Measurements from ENCODE around the gene ACADM. TPM values are rescaled to one million over a fixed set of nuclear protein-coding genes. Genes with fewer than 3 reads are reported as not detected.
"Not testable (repeated sequence)": the region's sequence is repeated elsewhere in the genome, so short reads cannot be mapped to it uniquely, and the experiment has no call there.

Gene ACADM
- total RNA-seq, 4 donors from 2014 or later, result 50.9 to 71.1 (median 59.7) TPM

- Histone ChIP-seq H3K27me3 (no peaks in the 10 kb centered on the region), H3K27ac (replicated peaks in 1 of 4) (no peak overlapping the region), H3K4me1 (no peaks in the 10 kb centered on the region), H3K4me3 (no peak overlapping the region), H3K9me3 (no peaks in the 10 kb centered on the region), H3K36me3 (peaks cover 36 to 86% (median 75%) of the 10 kb centered on the region in 4 donors)
- intact Hi-C loops (cut with DNase I), result no loop called here
- no peak for DNase-seq (ENCODE audit: extremely low spot score)
- WGBS, result 81% methylated on average over 1 of the region's 1 CpG
- TF ChIP-seq POLR2AphosphoS5 (IDR thresholded peaks at IDR 0.05) (no peak), POLR2A (IDR thresholded peaks at IDR 0.05; ENCODE audit: low read depth) (no peak), CTCF (IDR thresholded peaks at IDR 0.05) (no peak), EP300 (IDR thresholded peaks at IDR 0.05) (no peak)
Measured at GRCh38 chr1:75736016-75736415, 11.5 kb downstream of the ACADM start.

DNA sequence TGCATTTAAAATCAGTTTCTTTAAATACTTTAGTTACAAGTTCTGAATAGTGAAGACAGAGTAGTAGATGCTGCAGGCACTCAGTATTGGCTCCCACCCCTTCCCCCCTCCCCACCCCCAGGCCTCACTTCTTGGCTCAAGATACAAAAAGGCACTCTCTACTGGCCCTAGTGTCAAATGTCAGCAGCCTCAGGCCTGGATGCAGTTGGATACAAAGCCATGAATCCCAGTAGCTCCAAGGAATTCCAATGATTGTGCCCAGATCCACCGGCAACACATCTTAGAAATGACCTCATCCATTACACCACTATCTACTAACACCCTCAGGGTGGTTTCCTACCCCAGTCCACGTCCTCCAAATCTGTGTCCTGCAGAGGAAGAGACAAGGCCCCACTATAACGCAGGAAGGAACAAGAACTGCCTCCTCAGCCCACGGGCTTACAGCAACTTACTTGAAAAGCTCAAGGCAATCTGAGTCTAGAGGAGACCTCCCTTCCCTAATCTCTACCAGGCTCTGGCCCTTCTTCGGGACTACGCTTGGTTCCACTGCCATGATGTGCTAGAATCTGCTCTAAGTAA lies 17.6 kb downstream of the ACADM start:
- peaks cover 53 to 92% (median 79%) of the 10 kb centered on the region in 4 donors for H3K36me3 ChIP-seq
- no peaks in the 10 kb centered on the region for H3K9me3 ChIP-seq
- no peak overlapping the region for H3K27ac ChIP-seq (replicated peaks in 1 of 4)
- TF ChIP-seq EP300 (IDR thresholded peaks at IDR 0.05) (no peak), POLR2A (IDR thresholded peaks at IDR 0.05; ENCODE audit: low read depth) (no peak)
- no peak overlapping the region for H3K4me3 ChIP-seq
- no peaks in the 10 kb centered on the region for H3K27me3 ChIP-seq
- intact Hi-C loops (cut with DNase I), result no loop called here
- H3K4me1 ChIP-seq, result no peaks in the 10 kb centered on the region
- WGBS, result 91% methylated on average over 6 of the region's 6 CpGs
- DNase-seq (ENCODE audit: extremely low spot score), result no peak

DNA sequence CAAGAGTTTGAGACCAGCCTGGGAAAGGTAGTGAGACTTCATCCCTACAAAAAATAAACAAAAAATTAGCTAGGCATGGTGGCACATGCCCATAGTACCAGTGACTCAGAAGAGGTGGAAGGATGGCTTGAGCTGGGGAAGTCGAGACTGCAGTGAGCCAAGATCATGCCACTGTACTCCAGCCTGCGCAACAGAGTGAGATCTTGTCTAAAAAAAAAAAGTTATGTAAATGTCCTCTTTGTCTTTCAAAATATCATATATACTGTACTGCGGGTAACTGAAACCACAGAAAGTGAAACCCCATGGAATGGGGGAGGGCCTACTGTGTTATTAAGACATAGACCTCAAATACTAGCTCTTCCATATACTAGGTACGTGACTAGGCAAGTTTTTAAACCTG lies 20.8 kb downstream of the ACADM start:
- no peaks in the 10 kb centered on the region for H3K27me3 ChIP-seq
- WGBS, result 85% methylated on average over 4 of the region's 4 CpGs
- intact Hi-C loops (cut with DNase I), result no loop called here

GRCh38 chr1:75757210-75757609 lies 32.7 kb downstream of the ACADM start:
- intact Hi-C loops (cut with DNase I); H3K4me3 ChIP-seq; H3K27ac ChIP-seq (replicated peaks in 1 of 4); DNase-seq (ENCODE audit: extremely low spot score); H3K27me3 ChIP-seq; H3K9me3 ChIP-seq; H3K4me1 ChIP-seq: not testable (repeated sequence)
- H3K36me3 ChIP-seq, result peaks cover 25 to 47% (median 35%) of the 10 kb centered on the region in 4 donors

More for the DNA sequence above, 20.8 kb downstream of the ACADM start:
- Histone ChIP-seq H3K36me3 (peaks cover 39 to 76% (median 56%) of the 10 kb centered on the region in 4 donors), H3K4me3 (no peak overlapping the region), H3K9me3 (no peaks in the 10 kb centered on the region), H3K27ac (replicated peaks in 1 of 4) (no peak overlapping the region), H3K4me1 (no peaks in the 10 kb centered on the region)
- no peak for DNase-seq (ENCODE audit: extremely low spot score)
- TF ChIP-seq CTCF (IDR thresholded peaks at IDR 0.05) (no peak), POLR2A (IDR thresholded peaks at IDR 0.05; ENCODE audit: low read depth) (no peak), EP300 (IDR thresholded peaks at IDR 0.05) (no peak), POLR2AphosphoS5 (IDR thresholded peaks at IDR 0.05) (no peak)

DNA sequence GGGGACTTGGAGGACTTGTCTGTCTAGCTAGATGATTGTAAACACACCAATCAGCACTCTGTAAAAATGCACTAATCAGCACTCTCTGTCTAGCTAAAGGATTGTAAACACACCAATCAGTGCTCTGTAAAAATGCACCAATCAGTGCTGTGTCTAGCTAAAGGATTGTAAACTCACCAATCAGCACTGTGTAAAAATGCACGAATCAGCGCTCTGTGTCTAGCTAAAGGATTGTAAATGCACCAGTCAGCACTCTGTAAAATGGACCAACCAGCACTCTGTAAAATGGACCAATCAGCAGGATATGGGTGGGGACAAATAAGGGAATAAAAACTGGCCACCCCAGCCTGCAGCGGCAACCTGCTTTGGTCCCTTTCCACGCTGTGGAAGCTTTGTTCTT lies 34.0 kb downstream of the ACADM start:
- DNase-seq (ENCODE audit: extremely low spot score); H3K27ac ChIP-seq (replicated peaks in 1 of 4); H3K4me3 ChIP-seq; H3K4me1 ChIP-seq; H3K27me3 ChIP-seq; intact Hi-C loops (cut with DNase I); H3K9me3 ChIP-seq: not testable (repeated sequence)
- WGBS, result 94% methylated on average over 4 of the region's 4 CpGs
- peaks cover 17 to 38% (median 31%) of the 10 kb centered on the region in 4 donors for H3K36me3 ChIP-seq

GRCh38 chr1:75764057-75764655 lies 39.6 kb downstream of the ACADM start:
- peaks cover 0 to 16% (median 11%) of the 10 kb centered on the region in 4 donors for H3K36me3 ChIP-seq
- no peak for TF ChIP-seq POLR2AphosphoS5 (IDR thresholded peaks at IDR 0.05)
- no peak for TF ChIP-seq EP300 (IDR thresholded peaks at IDR 0.05)
- TF ChIP-seq POLR2A (IDR thresholded peaks at IDR 0.05; ENCODE audit: low read depth), result no peak
- H3K27me3 ChIP-seq, result no peaks in the 10 kb centered on the region
- no peak overlapping the region for H3K4me3 ChIP-seq
- H3K9me3 ChIP-seq, result no peaks in the 10 kb centered on the region
- no peak for DNase-seq (ENCODE audit: extremely low spot score)
- H3K27ac ChIP-seq (replicated peaks in 1 of 4), result no peak overlapping the region
- peaks cover 0 to 4% (median 0%) of the 10 kb centered on the region in 4 donors for H3K4me1 ChIP-seq
- intact Hi-C loops (cut with DNase I), result no loop called here
- WGBS, result 81% methylated on average over 1 of the region's 1 CpG

All from esophagus muscularis mucosa (tissue), 4 donors.